ENCODE data around the gene ANGPTL2.
A peak's percentile ranks its signal among the peaks of the same experiment; 100 is the strongest.

ANGPTL2 gene

DNA sequence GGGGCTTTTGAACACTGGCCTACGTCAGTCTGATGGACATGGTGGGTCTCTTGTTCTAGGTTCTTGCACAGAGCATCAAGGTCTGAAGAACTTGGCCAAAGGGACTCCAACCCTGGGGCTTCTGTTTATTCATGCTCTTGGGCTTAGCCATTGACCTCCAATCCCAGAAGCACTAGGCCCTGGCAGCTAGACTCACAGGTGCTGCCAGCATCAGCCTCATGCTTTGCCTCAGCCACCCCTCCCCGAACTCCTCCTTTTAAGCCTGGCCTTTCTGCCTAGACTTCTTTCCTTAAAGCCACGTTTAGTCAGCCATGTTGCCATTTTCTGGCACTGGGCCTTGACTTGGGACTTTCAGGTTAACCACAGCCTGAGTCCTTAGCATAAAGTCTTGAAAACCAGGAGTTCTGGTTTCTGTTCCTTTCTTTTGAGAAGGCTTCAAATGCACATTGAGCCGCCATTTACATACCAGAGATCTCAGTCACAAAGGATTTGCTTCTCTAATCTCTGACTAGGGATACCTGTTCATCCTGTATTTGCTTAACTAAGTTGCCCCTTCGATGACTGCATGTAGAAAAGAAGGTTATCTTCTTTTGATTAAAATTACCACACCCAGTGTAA is 54.7 kb downstream of the ANGPTL2 start:
- FAIRE-seq, result no peak

DNA sequence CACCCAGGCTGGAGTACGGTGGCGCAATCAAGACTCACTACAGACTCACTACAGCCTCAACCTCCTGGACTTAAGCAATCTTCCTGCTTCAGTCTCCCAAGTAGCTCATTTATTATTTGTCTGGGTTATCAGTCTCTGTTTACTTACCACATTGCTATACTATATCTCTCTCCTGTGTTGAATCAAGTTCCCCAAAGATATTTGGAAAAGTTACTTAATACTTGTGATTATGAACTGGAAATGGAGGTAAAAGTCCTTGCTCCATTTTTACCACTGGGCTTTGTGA is 55.6 kb downstream of the ANGPTL2 start:
- no peak for FAIRE-seq

GRCh38 chr9:127066060-127066850 is 56.2 kb downstream of the ANGPTL2 start:
- FAIRE-seq, result no peak

GRCh38 chr9:127065592-127065991 is 56.8 kb downstream of the ANGPTL2 start:
- FAIRE-seq, result no peak

DNA sequence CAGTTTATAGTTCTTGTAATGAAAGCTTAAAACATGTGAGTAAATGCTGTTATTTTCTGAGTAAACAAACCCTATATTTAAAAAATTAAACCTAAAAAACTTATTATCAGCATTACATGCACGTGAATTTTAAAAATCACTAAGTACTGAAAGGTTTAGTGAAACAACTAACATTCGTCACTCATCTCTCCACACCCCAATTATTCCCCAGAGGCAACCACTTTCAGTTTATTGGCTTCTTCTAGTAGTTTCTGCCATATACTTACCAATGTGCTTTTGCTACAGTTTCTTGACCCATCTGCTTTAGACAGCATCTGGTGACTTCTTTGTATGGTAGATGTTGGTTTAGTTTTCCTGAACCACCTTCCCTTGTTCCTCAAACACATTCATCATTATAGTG is 58.1 kb downstream of the ANGPTL2 start:
- no peak for FAIRE-seq

- FAIRE-seq, result no peak
Measured at GRCh38 chr9:127061411-127061810, 61.0 kb downstream of the ANGPTL2 start.

DNA sequence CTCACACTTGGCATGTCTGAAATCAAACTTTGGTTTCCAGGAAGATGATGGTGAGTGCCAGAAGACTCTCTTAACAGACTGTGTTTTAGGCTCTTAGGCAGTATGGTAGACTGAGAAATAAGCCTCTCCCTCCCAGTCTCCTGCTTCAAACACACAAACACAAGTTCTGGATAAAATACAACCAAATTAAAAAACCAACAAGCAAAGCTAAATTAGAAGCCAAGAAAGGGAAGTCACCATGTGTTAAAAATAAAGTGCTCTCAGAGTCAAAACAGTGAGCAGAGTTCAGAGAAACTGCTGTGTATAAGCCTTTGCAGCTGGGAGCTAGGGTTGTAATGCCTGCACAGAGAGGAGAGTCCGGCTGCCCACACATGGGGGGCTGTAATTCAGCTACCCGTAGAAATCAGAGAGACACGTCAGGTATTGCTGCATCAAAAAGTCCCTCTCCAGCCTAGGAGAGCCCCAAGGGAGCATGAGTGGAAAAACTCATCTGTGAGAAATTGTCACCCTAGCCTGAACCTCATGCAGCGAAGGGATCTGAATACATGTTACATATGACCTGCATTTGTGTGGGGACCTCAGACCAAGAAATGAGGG is 62.6 kb downstream of the ANGPTL2 start:
- peak; percentile 84 for FAIRE-seq

GRCh38 chr9:127059030-127059429 is 63.4 kb downstream of the ANGPTL2 start:
- no peak for FAIRE-seq

DNA sequence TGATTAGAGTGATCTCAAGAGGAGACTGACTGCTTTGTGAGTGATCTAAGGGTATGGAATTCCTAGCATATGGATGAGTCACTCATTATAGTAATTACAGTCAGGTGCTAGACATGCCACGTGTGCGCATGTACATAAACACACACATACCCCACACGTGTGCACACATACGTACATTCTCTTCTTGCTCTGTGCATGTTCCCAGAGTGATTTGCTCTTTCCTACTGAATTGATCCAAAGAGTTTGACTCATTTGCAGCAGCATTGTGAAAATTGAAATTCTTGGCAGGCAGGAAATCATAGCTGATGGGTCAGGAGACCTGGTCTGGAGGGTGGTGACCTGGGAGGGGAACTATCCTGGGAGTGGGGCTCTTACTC is 63.8 kb downstream of the ANGPTL2 start:
- FAIRE-seq, result no peak

GRCh38 chr9:127058011-127058644 is 64.3 kb downstream of the ANGPTL2 start:
- no peak for FAIRE-seq

- no peak for FAIRE-seq
Measured at GRCh38 chr9:127056446-127056845, 66.0 kb downstream of the ANGPTL2 start.

- no peak for FAIRE-seq
Measured at GRCh38 chr9:127055745-127056402, 66.6 kb downstream of the ANGPTL2 start.

- FAIRE-seq, result no peak
Measured at GRCh38 chr9:127053960-127054359, 68.5 kb downstream of the ANGPTL2 start.

- FAIRE-seq, result no peak
Measured at GRCh38 chr9:127053057-127053821, 69.2 kb downstream of the ANGPTL2 start.

GRCh38 chr9:127051881-127052595 is 70.4 kb downstream of the ANGPTL2 start:
- FAIRE-seq, result no peak

GRCh38 chr9:127050591-127051001 is 71.8 kb downstream of the ANGPTL2 start:
- FAIRE-seq, result no peak

- FAIRE-seq, result no peak
Measured at GRCh38 chr9:127050152-127050551, 72.3 kb downstream of the ANGPTL2 start.

GRCh38 chr9:127049581-127049980 is 72.9 kb downstream of the ANGPTL2 start:
- no peak for FAIRE-seq

DNA sequence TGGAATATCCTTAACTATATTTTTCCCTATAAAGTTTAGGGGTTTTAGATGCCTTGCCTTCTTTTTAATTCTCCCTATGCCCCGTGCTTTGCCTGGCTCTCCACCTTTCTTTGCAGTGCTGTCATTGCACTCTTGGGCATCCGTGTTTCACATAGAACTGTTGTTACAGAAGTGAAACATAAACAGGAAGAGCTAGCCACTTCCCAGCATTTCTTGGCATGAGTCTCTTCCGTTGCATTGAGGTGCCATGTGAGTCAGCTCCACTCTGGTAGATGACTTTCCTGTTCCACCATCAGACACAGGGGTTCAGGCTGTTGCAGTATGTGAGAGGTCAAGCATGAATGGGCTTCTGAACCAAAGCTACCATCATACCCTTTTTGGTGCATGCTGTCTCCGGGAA is 73.4 kb downstream of the ANGPTL2 start:
- no peak for FAIRE-seq

DNA sequence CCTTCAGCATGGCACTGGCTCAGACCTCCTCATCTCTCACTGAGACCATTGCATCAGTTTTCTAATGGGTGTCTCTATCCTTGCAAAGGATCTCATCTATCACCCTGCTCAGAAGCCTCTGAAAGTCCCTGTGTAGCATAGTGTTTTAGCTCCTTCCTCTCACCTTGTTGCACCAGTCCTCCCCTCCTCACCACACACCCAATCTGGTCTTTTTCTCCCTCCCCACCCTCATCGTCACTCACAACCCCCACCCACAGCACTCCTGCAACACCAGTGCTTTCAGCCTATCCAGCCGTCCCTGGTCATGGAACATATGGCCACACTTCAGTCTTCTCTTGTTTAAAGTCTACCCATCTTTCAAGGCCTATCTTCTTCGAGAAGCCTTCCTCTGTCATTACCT is 74.5 kb downstream of the ANGPTL2 start:
- no peak for FAIRE-seq

DNA sequence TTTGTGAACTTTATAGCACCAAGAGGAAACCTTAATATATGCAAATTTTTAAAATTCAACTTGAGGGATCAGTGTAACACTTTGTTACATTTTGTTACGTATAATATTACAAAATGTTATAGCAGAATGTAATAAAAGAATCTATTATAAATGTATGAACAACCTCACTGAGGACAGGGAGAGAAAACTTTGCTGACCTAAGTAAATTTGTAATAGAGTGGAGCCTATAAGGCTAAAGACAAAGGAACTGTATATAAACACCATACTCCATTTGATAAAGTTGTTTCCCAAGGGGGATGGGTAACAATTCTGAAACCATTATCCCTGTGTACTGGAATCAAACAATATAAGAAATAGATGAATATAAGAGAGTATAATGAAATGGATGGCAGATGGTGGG is 77.3 kb downstream of the ANGPTL2 start:
- no peak for FAIRE-seq

GRCh38 chr9:127039492-127039891 is 82.9 kb downstream of the ANGPTL2 start:
- no peak for FAIRE-seq
